ENCODE results near the gene WDR83.
"Not testable (repeated sequence)": the region's sequence is repeated elsewhere in the genome, so short reads cannot be mapped to it uniquely, and the experiment has no call there.

WDR83 gene, protein sequence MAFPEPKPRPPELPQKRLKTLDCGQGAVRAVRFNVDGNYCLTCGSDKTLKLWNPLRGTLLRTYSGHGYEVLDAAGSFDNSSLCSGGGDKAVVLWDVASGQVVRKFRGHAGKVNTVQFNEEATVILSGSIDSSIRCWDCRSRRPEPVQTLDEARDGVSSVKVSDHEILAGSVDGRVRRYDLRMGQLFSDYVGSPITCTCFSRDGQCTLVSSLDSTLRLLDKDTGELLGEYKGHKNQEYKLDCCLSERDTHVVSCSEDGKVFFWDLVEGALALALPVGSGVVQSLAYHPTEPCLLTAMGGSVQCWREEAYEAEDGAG

DNA sequence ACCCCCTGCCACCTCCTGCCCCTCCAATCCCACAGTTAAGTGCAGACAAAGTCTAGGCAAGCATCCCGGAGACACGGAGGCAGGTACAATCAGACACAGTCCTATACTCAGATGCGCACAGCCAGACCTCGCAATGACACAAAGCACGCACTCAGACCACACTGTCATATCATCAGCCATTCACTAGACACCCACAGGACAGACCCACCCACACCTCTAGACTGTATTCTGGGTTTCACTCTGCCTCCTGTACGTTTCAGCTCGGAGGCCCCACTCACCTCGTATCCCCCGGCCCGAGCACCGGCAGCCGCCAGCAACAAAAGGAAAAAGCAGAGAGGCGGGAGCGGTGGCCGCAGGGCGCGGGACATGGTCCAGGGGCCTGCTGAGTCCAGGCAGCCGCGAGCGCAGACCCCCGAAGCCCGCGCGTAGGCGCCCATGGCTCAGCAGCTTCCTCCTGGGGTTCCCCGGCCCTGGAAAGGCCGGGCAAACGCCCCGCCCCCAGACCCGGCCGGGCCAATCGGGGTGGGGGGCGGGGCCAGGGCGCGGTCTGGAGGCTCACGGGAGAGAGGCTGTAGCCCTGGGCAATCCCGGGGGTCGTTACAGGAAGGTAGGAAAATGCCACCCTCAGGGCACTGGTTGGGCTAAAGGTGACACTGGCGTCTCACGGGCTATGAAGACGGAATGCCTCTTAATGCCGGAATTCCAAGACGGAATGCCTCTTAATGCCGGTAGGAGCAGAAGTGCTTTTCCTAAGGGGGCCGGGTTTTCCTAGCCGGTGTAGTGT, at the start of gene WDR83, which contains the start of gene MAN2B1:
Gene WDR83, plus strand, starts transcription at position 543 of the 784 bp plus-strand sequence. CDS start 2,984 bp downstream, outside the sequence.
Gene MAN2B1, minus strand, starts transcription at position 478 of the 784 bp plus-strand sequence. Its CDS starts 41 bp downstream, at position 437.
- peak; percentile 65 to 78 (median 71) for DNase-seq (ENCODE audit: low read depth in 4 of 4, low spot score in 1 of 4)

- no peak for DNase-seq (ENCODE audit: low read depth in 4 of 4, low spot score in 1 of 4)
Observed at GRCh38 chr19:12617646-12618045, 49.0 kb upstream of the WDR83 start.

DNA sequence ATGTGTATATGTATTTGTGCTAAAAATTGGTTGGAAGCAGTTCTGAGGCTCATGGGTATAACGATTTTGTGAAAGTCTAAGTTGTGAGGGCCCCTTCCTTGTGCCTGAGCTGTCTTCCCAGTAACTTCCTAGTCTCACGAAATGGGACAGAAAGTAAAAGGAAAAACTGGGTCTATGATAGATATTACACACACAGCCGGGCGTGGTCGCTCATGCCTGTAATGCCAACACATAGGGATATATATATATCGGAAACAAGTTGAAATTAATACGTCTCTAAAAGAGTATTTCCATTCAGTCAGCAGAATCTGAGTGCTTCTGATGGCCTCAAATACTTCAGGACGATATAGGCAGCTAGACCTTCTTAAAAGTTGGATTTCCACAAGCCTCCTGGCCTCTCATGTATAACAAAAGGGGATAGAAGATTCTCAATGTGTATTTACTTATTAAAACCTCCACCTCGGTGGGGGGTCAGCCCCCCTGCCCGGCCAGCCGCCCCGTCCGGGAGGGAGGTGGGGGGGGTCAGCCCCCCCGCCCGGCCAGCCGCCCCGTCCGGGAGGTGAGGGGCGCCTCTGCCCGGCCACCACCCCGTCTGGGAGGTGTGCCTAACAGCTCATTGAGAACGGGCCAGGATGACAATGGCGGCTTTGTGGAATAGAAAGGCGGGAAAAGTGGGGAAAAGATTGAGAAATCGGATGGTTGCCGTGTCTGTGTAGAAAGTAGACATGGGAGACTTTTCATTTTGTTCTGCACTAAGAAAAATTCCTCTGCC, 45.2 kb upstream of the WDR83 start:
- not testable (repeated sequence) for DNase-seq (ENCODE audit: low read depth in 4 of 4, low spot score in 1 of 4)

DNA sequence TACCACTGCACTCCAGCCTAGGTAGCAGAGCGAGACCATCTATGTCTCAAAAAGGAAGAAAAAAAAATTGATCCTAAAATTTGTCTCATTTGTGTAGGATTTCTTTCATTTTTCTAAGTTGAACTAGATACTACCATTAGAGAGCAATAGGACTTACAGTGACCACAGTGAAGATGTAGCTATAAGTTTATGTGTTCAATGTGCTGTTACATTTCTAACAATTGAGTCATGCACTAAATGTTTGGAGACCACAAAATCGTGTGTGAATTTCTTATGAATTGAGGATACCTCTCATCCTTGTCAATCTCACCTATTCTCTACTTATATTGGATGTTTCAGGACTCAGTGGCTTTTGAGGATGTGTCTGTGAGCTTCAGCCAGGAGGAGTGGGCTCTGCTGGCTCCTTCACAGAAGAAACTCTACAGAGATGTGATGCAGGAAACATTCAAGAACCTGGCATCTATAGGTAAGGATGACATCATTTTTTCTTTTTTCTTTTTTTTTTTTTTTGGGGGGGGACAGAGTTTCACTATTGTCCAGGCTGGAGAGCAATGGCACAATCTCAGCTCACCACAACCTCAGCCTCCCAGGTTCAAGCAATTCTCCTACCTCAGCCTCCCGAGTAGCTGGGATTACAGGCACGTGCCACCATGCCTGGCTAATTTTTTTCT, 43.1 kb upstream of the WDR83 start:
- no peak for DNase-seq (ENCODE audit: low read depth in 4 of 4, low spot score in 1 of 4)

- DNase-seq (ENCODE audit: low read depth in 4 of 4, low spot score in 1 of 4) = no peak
Observed at GRCh38 chr19:12626958-12627357, 39.6 kb upstream of the WDR83 start.

DNA sequence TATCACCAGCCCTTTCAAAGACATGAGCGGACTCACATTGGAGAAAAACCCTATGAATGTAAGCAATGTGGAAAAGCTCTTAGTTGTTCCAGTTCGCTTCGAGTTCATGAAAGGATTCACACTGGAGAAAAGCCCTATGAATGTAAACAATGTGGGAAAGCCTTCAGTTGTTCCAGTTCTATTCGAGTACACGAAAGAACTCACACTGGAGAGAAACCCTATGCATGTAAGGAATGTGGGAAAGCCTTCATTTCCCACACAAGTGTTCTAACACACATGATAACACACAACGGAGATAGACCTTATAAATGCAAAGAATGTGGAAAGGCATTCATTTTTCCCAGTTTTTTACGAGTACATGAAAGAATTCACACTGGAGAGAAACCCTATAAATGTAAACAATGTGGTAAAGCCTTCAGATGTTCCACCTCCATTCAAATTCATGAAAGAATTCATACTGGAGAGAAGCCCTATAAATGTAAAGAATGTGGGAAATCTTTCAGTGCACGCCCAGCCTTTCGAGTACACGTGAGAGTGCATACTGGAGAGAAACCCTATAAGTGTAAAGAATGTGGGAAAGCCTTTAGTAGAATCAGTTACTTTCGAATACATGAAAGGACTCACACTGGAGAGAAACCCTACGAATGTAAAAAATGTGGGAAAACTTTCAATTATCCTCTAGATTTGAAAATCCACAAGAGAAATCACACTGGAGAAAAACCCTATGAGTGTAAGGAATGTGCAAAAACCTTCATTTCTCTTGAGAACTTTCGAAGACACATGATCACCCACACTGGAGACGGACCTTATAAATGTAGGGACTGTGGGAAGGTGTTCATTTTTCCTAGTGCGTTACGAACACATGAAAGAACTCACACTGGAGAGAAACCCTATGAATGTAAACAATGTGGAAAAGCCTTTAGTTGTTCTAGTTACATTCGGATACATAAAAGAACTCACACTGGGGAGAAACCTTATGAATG, 38.3 kb upstream of the WDR83 start:
- DNase-seq (ENCODE audit: low read depth in 4 of 4, low spot score in 1 of 4) = no peak

GRCh38 chr19:12629215-12629614, 37.4 kb upstream of the WDR83 start:
- no peak for DNase-seq (ENCODE audit: low read depth in 4 of 4, low spot score in 1 of 4)

GRCh38 chr19:12636631-12637030, 30.0 kb upstream of the WDR83 start:
- DNase-seq (ENCODE audit: low read depth in 4 of 4, low spot score in 1 of 4) = no peak

- DNase-seq (ENCODE audit: low read depth in 4 of 4, low spot score in 1 of 4) = no peak
Observed at GRCh38 chr19:12638611-12639182, 27.9 kb upstream of the WDR83 start.

DNA sequence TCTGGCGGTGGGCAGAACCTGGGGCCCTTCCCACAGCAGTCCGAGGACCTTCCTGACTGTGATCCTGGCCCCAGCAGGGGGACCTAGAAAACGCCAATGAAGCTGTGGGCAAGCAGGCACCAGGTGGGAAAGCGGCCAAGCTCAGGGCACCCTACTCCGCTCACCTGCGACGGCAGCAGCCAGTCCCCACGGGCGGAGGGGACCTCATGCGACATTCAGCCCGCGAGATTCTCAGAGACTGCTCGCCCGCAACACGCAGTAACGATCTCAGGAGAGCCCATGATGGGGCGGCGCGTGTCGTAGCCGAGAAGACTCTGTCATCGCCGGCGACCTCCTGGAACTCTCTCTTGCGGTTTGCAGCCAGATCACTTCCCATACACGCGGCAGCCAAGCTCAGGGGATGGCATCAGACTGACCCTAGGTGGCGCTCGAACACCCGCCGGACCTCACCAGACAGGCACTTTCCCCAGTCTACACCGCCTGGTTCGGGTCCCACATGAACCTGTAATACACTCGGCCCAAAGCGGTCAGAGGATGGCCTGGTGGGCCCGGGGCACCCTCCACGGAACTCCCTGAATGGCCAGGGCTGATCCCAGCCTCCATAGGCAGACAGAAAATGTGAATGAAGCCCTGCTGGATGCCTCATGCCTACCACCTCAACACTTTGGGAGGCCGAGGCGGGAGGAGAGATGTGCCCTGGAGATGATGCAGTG, 26.6 kb upstream of the WDR83 start:
- DNase-seq (ENCODE audit: low read depth in 4 of 4, low spot score in 1 of 4) = peak; percentile 66 to 85 (median 82)

GRCh38 chr19:12641456-12641855, 25.2 kb upstream of the WDR83 start:
- no peak for DNase-seq (ENCODE audit: low read depth in 4 of 4, low spot score in 1 of 4)

DNA sequence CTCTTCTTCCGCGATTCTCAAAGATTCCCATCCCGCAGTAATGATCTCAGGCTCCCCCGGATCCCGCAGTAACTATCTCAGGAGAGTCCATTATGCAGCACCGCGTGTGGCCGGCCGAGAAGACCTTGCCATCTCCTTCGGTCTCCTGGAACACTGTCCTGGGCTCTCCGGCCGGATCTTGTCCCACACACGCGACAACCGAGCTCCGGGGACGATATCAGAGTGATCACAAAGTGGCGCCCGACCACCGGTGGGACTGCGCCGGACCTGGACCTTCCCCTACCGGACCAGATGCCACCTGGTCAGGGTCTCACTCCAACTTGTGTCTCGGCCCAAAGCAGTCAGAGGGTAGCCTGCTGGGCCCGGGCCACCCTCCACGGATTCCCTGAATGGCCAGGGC, 24.1 kb upstream of the WDR83 start:
- no peak for DNase-seq (ENCODE audit: low read depth in 4 of 4, low spot score in 1 of 4)

GRCh38 chr19:12643716-12644115, 22.9 kb upstream of the WDR83 start:
- not testable (repeated sequence) for DNase-seq (ENCODE audit: low read depth in 4 of 4, low spot score in 1 of 4)

DNA sequence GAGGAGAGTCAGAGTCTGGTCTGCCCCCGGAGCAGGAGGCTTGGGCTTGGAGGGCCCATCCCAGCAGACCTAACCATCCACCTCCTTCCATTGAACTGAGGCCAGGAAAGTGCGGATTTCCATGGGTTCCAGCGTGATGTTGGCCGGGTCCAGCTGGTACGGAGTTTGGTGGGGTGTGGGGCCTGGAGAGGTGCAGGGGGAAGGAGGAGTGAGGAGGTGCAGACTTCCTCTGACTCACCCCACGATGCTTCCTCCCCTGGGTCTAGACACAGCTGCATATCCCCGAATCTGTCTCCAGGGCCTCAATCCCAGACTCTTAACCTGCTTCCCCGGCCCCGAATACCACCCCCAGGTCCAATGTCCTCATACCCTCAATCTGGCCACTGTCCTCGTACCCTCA, 20.1 kb upstream of the WDR83 start:
- no peak for DNase-seq (ENCODE audit: low read depth in 4 of 4, low spot score in 1 of 4)

GRCh38 chr19:12647047-12647446, 19.6 kb upstream of the WDR83 start:
- no peak for DNase-seq (ENCODE audit: low read depth in 4 of 4, low spot score in 1 of 4)

DNA sequence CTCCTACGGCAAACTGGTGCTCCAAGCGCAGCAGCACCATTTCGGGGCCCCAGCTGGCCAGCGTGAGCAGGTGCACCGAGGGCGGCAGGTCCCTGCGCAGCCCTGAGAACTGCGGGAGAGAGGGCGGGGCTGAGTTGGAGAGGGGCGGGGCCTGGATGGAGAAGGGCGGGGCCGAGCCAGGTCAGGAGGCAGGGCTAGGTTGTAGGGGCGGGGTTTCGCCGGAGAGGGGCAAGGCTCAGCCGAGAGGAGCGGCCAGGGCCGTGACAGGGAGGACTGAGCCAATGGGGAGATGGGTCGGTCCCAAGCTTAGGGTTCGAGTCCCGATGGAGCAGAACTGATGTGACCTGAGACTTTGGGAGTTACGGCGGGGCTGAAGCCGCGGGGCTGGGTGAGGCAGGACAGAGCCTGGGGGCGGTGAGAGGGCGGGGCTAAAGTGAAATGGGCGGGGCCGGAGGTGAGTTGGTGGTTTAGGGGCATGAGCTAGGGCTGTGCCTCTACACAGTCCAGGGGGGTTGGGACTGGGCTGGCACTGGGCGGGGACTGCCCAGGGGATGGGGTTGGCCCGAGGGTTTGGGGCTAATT, 19.0 kb upstream of the WDR83 start:
- DNase-seq (ENCODE audit: low read depth in 4 of 4, low spot score in 1 of 4) = peak in 2 of 4 experiments; percentile 26 to 28

- no peak for DNase-seq (ENCODE audit: low read depth in 4 of 4, low spot score in 1 of 4)
Observed at GRCh38 chr19:12648088-12648487, 18.5 kb upstream of the WDR83 start.

DNA sequence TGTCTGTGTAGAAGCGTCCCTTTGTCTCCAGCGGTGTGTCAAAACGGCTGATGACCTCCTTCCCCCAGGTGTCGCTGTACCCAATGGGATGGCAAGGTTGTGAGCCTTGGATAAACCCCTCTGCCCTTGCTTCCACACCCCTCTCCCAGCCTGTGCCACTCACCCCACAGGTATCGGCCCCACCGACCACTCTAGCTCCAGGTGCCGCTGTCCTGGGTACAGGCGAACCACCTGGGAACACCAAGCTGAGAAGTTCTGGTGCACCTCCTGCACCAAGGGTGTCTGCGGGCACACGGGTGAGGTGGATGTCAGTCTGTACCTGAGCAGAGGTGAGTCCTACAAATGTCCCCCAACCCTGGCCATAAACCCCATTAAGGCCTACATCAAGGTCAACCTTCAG, 16.7 kb upstream of the WDR83 start:
- DNase-seq (ENCODE audit: low read depth in 4 of 4, low spot score in 1 of 4) = no peak

All from stimulated activated CD4-positive, alpha-beta T cell treated with anti-CD3 and anti-CD28 coated beads, Interleukin-1b, Interleukin-23, amount 100 ng/mL, for 24 hours (primary cell).